ENCODE measurements around the gene PCNA. TPM values are rescaled to one million over a fixed set of nuclear protein-coding genes. Genes with fewer than 3 reads are reported as not detected.
"Not testable (repeated sequence)": the region's sequence is repeated elsewhere in the genome, so short reads cannot be mapped to it uniquely, and the experiment has no call there.

Gene PCNA
- total RNA-seq, 1 donor, result 18.7 TPM

GRCh38 chr20:5095454-5095853 is 24.3 kb downstream of the PCNA start:
- Histone ChIP-seq H3K4me1 (ENCODE audit: insufficient read depth, low read length) (peaks cover 14% of the 10 kb centered on the region), H3K9me3 (ENCODE audit: low read depth, low read length) (no peaks in the 10 kb centered on the region), H3K27me3 (ENCODE audit: insufficient read depth, low read length) (no peaks in the 10 kb centered on the region), H3K4me3 (ENCODE audit: low read length) (no peak overlapping the region)

GRCh38 chr20:5092765-5093339 is 26.9 kb downstream of the PCNA start:
- H3K4me1 ChIP-seq (ENCODE audit: insufficient read depth, low read length), result peaks cover 35% of the 10 kb centered on the region
- no peaks in the 10 kb centered on the region for H3K27me3 ChIP-seq (ENCODE audit: insufficient read depth, low read length)
- no peak overlapping the region for H3K4me3 ChIP-seq (ENCODE audit: low read length)
- H3K9me3 ChIP-seq (ENCODE audit: low read depth, low read length), result no peaks in the 10 kb centered on the region

GRCh38 chr20:5091902-5092301 is 27.9 kb downstream of the PCNA start:
- H3K4me3 ChIP-seq (ENCODE audit: low read length), result no peak overlapping the region
- no peaks in the 10 kb centered on the region for H3K9me3 ChIP-seq (ENCODE audit: low read depth, low read length)
- H3K27me3 ChIP-seq (ENCODE audit: insufficient read depth, low read length), result no peaks in the 10 kb centered on the region
- peaks cover 39% of the 10 kb centered on the region for H3K4me1 ChIP-seq (ENCODE audit: insufficient read depth, low read length)

- Histone ChIP-seq H3K4me1 (ENCODE audit: insufficient read depth, low read length) (peaks cover 50% of the 10 kb centered on the region), H3K27me3 (ENCODE audit: insufficient read depth, low read length) (no peaks in the 10 kb centered on the region), H3K9me3 (ENCODE audit: low read depth, low read length) (no peaks in the 10 kb centered on the region), H3K4me3 (ENCODE audit: low read length) (no peak overlapping the region)
These were observed 29.6 kb downstream of the PCNA start for GRCh38 chr20:5090191-5090590.

- no peaks in the 10 kb centered on the region for H3K27me3 ChIP-seq (ENCODE audit: insufficient read depth, low read length)
- no peaks in the 10 kb centered on the region for H3K9me3 ChIP-seq (ENCODE audit: low read depth, low read length)
- H3K4me3 ChIP-seq (ENCODE audit: low read length), result no peak overlapping the region
- H3K4me1 ChIP-seq (ENCODE audit: insufficient read depth, low read length), result peaks cover 59% of the 10 kb centered on the region
These were observed 31.1 kb downstream of the PCNA start for GRCh38 chr20:5088688-5089087.

- H3K9me3 ChIP-seq (ENCODE audit: low read depth, low read length), result no peaks in the 10 kb centered on the region
- peaks cover 71% of the 10 kb centered on the region for H3K4me1 ChIP-seq (ENCODE audit: insufficient read depth, low read length)
- H3K4me3 ChIP-seq (ENCODE audit: low read length), result no peak overlapping the region
- H3K27me3 ChIP-seq (ENCODE audit: insufficient read depth, low read length), result no peaks in the 10 kb centered on the region
These were observed 34.4 kb downstream of the PCNA start for GRCh38 chr20:5085380-5085779.

- no peak overlapping the region for H3K4me3 ChIP-seq (ENCODE audit: low read length)
- no peaks in the 10 kb centered on the region for H3K9me3 ChIP-seq (ENCODE audit: low read depth, low read length)
- no peaks in the 10 kb centered on the region for H3K27me3 ChIP-seq (ENCODE audit: insufficient read depth, low read length)
- H3K4me1 ChIP-seq (ENCODE audit: insufficient read depth, low read length), result peaks cover 73% of the 10 kb centered on the region
These were observed 39.3 kb downstream of the PCNA start for GRCh38 chr20:5080384-5080877.

- Histone ChIP-seq H3K4me3 (ENCODE audit: low read length) (no peak overlapping the region), H3K9me3 (ENCODE audit: low read depth, low read length) (no peaks in the 10 kb centered on the region), H3K27me3 (ENCODE audit: insufficient read depth, low read length) (no peaks in the 10 kb centered on the region), H3K4me1 (ENCODE audit: insufficient read depth, low read length) (peaks cover 80% of the 10 kb centered on the region)
These were observed 41.3 kb downstream of the PCNA start for GRCh38 chr20:5078399-5078958.

- peaks cover 85% of the 10 kb centered on the region for H3K4me1 ChIP-seq (ENCODE audit: insufficient read depth, low read length)
- H3K27me3 ChIP-seq (ENCODE audit: insufficient read depth, low read length), result no peaks in the 10 kb centered on the region
- H3K9me3 ChIP-seq (ENCODE audit: low read depth, low read length), result no peaks in the 10 kb centered on the region
- H3K4me3 ChIP-seq (ENCODE audit: low read length), result no peak overlapping the region
These were observed 41.9 kb downstream of the PCNA start for GRCh38 chr20:5077761-5078387.

GRCh38 chr20:5076913-5077312 is 42.8 kb downstream of the PCNA start:
- not testable (repeated sequence) for H3K9me3 ChIP-seq (ENCODE audit: low read depth, low read length); H3K4me3 ChIP-seq (ENCODE audit: low read length); H3K27me3 ChIP-seq (ENCODE audit: insufficient read depth, low read length)
- peaks cover 84% of the 10 kb centered on the region for H3K4me1 ChIP-seq (ENCODE audit: insufficient read depth, low read length)

- no peaks in the 10 kb centered on the region for H3K27me3 ChIP-seq (ENCODE audit: insufficient read depth, low read length)
- H3K9me3 ChIP-seq (ENCODE audit: low read depth, low read length), result no peaks in the 10 kb centered on the region
- no peak overlapping the region for H3K4me3 ChIP-seq (ENCODE audit: low read length)
- peaks cover 67% of the 10 kb centered on the region for H3K4me1 ChIP-seq (ENCODE audit: insufficient read depth, low read length)
These were observed 45.5 kb downstream of the PCNA start for GRCh38 chr20:5074232-5074674.

GRCh38 chr20:5073660-5074231 is 46.0 kb downstream of the PCNA start:
- Histone ChIP-seq H3K27me3 (ENCODE audit: insufficient read depth, low read length) (no peaks in the 10 kb centered on the region), H3K4me3 (ENCODE audit: low read length) (no peak overlapping the region), H3K9me3 (ENCODE audit: low read depth, low read length) (no peaks in the 10 kb centered on the region), H3K4me1 (ENCODE audit: insufficient read depth, low read length) (peaks cover 67% of the 10 kb centered on the region)

- H3K9me3 ChIP-seq (ENCODE audit: low read depth, low read length), result no peaks in the 10 kb centered on the region
- H3K4me3 ChIP-seq (ENCODE audit: low read length), result no peak overlapping the region
- H3K4me1 ChIP-seq (ENCODE audit: insufficient read depth, low read length), result peaks cover 64% of the 10 kb centered on the region
- no peaks in the 10 kb centered on the region for H3K27me3 ChIP-seq (ENCODE audit: insufficient read depth, low read length)
These were observed 46.8 kb downstream of the PCNA start for GRCh38 chr20:5072756-5073659.

- peaks cover 57% of the 10 kb centered on the region for H3K4me1 ChIP-seq (ENCODE audit: insufficient read depth, low read length)
- not testable (repeated sequence) for H3K27me3 ChIP-seq (ENCODE audit: insufficient read depth, low read length); H3K4me3 ChIP-seq (ENCODE audit: low read length); H3K9me3 ChIP-seq (ENCODE audit: low read depth, low read length)
These were observed 47.8 kb downstream of the PCNA start for GRCh38 chr20:5071942-5072341.

GRCh38 chr20:5070570-5070969 is 49.2 kb downstream of the PCNA start:
- Histone ChIP-seq H3K4me1 (ENCODE audit: insufficient read depth, low read length) (peaks cover 65% of the 10 kb centered on the region), H3K27me3 (ENCODE audit: insufficient read depth, low read length) (no peaks in the 10 kb centered on the region), H3K4me3 (ENCODE audit: low read length) (no peak overlapping the region), H3K9me3 (ENCODE audit: low read depth, low read length) (no peaks in the 10 kb centered on the region)
